Body of pancreas (tissue), 4 donors: ENCODE measurements around the gene OSBPL10. TPM values are rescaled to one million over a fixed set of nuclear protein-coding genes. Genes with fewer than 3 reads are reported as not detected.

Source experiments
- ATAC-seq: fragments of 150-250 bp; one replicate; pipeline ENCODE4 v1.9.1; 2016
- DNase-seq, 4 donors: peaks; one replicate each; pipeline ENCODE4 v3.0.0-alpha.2; 2019
- H3K27ac ChIP-seq, 4 donors: fragments of 200-600 bp; sonication (generic); 1 replicate in 3 of 4; 2 replicates in 1 of 4; pipeline versions ENCODE4 v1.5.1 to v1.6.1; 2016 to 2019; ENCODE audit warnings: mild to moderate bottlenecking in 1 of 4, mixed read lengths in 1 of 4, moderate library complexity in 1 of 4
- H3K27me3 ChIP-seq, 2 donors: fragments of 200-600 bp; sonication (generic); one replicate each; pipeline ENCODE4 v1.6.0; 2016; ENCODE audit warnings: mild to moderate bottlenecking in 1 of 2
- H3K36me3 ChIP-seq, 2 donors: fragments of 200-600 bp; sonication (generic); replicated peaks in 1 of 2; 2 replicates each; pipeline ENCODE4 v1.5.1; 2016; ENCODE audit warnings: low read depth in 2 of 2; ENCODE audit not compliant: insufficient read depth in 1 of 2
- H3K4me1 ChIP-seq: fragments of 200-600 bp; sonication (generic); one replicate; pipeline ENCODE4 v1.6.0; 2016
- H3K4me3 ChIP-seq, 2 donors: fragments of 200-600 bp; sonication (generic); 1 replicate in 1 of 2; 2 replicates in 1 of 2; pipeline ENCODE4 v1.5.1; 2016 to 2019
- H3K9me3 ChIP-seq, 3 donors: fragments of 200-600 bp; sonication (generic); 1 replicate in 2 of 3; 2 replicates in 1 of 3; pipeline ENCODE4 v1.5.1; 2016
- CTCF ChIP-seq, 7 experiments: fragments of 450-650 bp in 4 of 7; fragments of 200-600 bp in 3 of 7; sonication (generic) in 3 of 7; IDR thresholded peaks; one replicate each; pipeline ENCODE4 v1.5.1; 2016 to 2019; ENCODE audit warnings: antibody characterized with exemption in 7 of 7
- POLR2A ChIP-seq, 3 donors: fragments of 450-650 bp; IDR thresholded peaks; one replicate each; pipeline ENCODE4 v1.6.1; 2016; ENCODE audit warnings: antibody characterized with exemption in 3 of 3, mild to moderate bottlenecking in 2 of 3
- WGBS, 2 donors: methylation state at CpG; one replicate each; pipeline ENCODE4 v1.1.5; 2017; 5-methylcytosine and 5-hydroxymethylcytosine counted together
- intact Hi-C: fragments of 100-400 bp; cut with DNase I; formaldehyde crosslinking; loops from one replicate; pipeline ENCODE4 v1.15.1; 2023
- total RNA-seq, 2 donors: library from RNA; depleted of rRNA; stranded (reverse); fragments of >200 nt; gene quantifications; one replicate each; pipeline ENCODE4 v1.1.0, GENCODE V29; 2016

Gene OSBPL10
- total RNA-seq, 2 donors from 2014 or later = 3.4 to 27.0 TPM

- DNase-seq = no peak
- H3K9me3 ChIP-seq = peaks cover 0 to 12% (median 0%) of the 10 kb centered on the region in 3 donors
- H3K36me3 ChIP-seq = no peaks in the 10 kb centered on the region
- no peaks in the 10 kb centered on the region for H3K27me3 ChIP-seq
- 92 to 99% methylated on average over 5 of the region's 5 CpGs for WGBS, 2 donors
- H3K4me1 ChIP-seq = no peaks in the 10 kb centered on the region
- intact Hi-C loops = no loop called here
- no peak overlapping the region for H3K4me3 ChIP-seq
- TF ChIP-seq CTCF (IDR thresholded peaks at IDR 0.05) (no peak), POLR2A (IDR thresholded peaks at IDR 0.05) (no peak)
- ATAC-seq = no peak
- no peak overlapping the region for H3K27ac ChIP-seq
Measured at GRCh38 chr3:31645256-31645655, 335.8 kb downstream of the OSBPL10 start.

- 86 to 91% methylated on average over 1 of the region's 1 CpG for WGBS, 2 donors
- intact Hi-C loops = no loop called here
- ATAC-seq (no peak), DNase-seq (no peak)
- Histone ChIP-seq H3K27me3 (no peaks in the 10 kb centered on the region), H3K36me3 (peaks cover 0 to 2% of the 10 kb centered on the region in 2 donors), H3K4me3 (no peak overlapping the region), H3K9me3 (no peaks in the 10 kb centered on the region), H3K4me1 (no peaks in the 10 kb centered on the region), H3K27ac (no peak overlapping the region)
- TF ChIP-seq POLR2A (IDR thresholded peaks at IDR 0.05) (no peak), CTCF (IDR thresholded peaks at IDR 0.05) (peak in 1 of 7 experiments; percentile 5)
Measured at GRCh38 chr3:31639828-31640227, 341.2 kb downstream of the OSBPL10 start.

- intact Hi-C loops = no loop called here
- Histone ChIP-seq H3K36me3 (peaks cover 0 to 7% of the 10 kb centered on the region in 2 donors), H3K4me1 (no peaks in the 10 kb centered on the region), H3K9me3 (no peaks in the 10 kb centered on the region), H3K27me3 (no peaks in the 10 kb centered on the region), H3K27ac (no peak overlapping the region), H3K4me3 (no peak overlapping the region)
- no peak for TF ChIP-seq POLR2A (IDR thresholded peaks at IDR 0.05)
- no peak for TF ChIP-seq CTCF (IDR thresholded peaks at IDR 0.05)
- WGBS, 2 donors = 36 to 44% methylated on average over 2 of the region's 2 CpGs
- no peak for DNase-seq
- ATAC-seq = no peak
Measured at GRCh38 chr3:31636694-31637442, 344.2 kb downstream of the OSBPL10 start.

- intact Hi-C loops = no loop called here
- no peak for TF ChIP-seq POLR2A (IDR thresholded peaks at IDR 0.05)
- no peak for TF ChIP-seq CTCF (IDR thresholded peaks at IDR 0.05)
- Histone ChIP-seq H3K4me3 (no peak overlapping the region), H3K9me3 (no peaks in the 10 kb centered on the region), H3K36me3 (peaks cover 0 to 7% of the 10 kb centered on the region in 2 donors), H3K27me3 (no peaks in the 10 kb centered on the region), H3K4me1 (no peaks in the 10 kb centered on the region), H3K27ac (no peak overlapping the region)
- 87 to 88% methylated on average over 4 of the region's 4 CpGs for WGBS, 2 donors
- ATAC-seq (no peak), DNase-seq (no peak)
Measured at GRCh38 chr3:31636049-31636448, 345.0 kb downstream of the OSBPL10 start.

GRCh38 chr3:31635545-31635944, 345.5 kb downstream of the OSBPL10 start:
- peaks cover 0 to 9% of the 10 kb centered on the region in 2 donors for H3K36me3 ChIP-seq
- H3K4me3 ChIP-seq = no peak overlapping the region
- DNase-seq (no peak), ATAC-seq (no peak)
- H3K9me3 ChIP-seq = no peaks in the 10 kb centered on the region
- no peaks in the 10 kb centered on the region for H3K27me3 ChIP-seq
- intact Hi-C loops = no loop called here
- WGBS, 2 donors = 70 to 74% methylated on average over 1 of the region's 1 CpG
- no peaks in the 10 kb centered on the region for H3K4me1 ChIP-seq
- H3K27ac ChIP-seq = no peak overlapping the region
- TF ChIP-seq POLR2A (IDR thresholded peaks at IDR 0.05) (no peak), CTCF (IDR thresholded peaks at IDR 0.05) (no peak)
